HG02642 (cell line): ENCODE results near the gene LYRM9.
"Not testable (repeated sequence)": the region's sequence is repeated elsewhere in the genome, so short reads cannot be mapped to it uniquely, and the experiment has no call there.

Experiments
- ATAC-seq: cut with Tn5 transposase; IDR thresholded peaks from one replicate; pipeline ENCODE4 v1.9.1; 2021; ENCODE audit warnings: mild to moderate bottlenecking; ENCODE audit not compliant: unreplicated experiment, poor library complexity

Gene LYRM9

GRCh38 chr17:27907976-27908558, 14.9 kb upstream of the LYRM9 start:
- no peak for ATAC-seq

GRCh38 chr17:27906623-27907022, 13.5 kb upstream of the LYRM9 start:
- ATAC-seq, result no peak

- no peak for ATAC-seq
Observed at GRCh38 chr17:27906226-27906580, 13.0 kb upstream of the LYRM9 start.

GRCh38 chr17:27905447-27906225, 12.5 kb upstream of the LYRM9 start:
- ATAC-seq, result no peak

DNA sequence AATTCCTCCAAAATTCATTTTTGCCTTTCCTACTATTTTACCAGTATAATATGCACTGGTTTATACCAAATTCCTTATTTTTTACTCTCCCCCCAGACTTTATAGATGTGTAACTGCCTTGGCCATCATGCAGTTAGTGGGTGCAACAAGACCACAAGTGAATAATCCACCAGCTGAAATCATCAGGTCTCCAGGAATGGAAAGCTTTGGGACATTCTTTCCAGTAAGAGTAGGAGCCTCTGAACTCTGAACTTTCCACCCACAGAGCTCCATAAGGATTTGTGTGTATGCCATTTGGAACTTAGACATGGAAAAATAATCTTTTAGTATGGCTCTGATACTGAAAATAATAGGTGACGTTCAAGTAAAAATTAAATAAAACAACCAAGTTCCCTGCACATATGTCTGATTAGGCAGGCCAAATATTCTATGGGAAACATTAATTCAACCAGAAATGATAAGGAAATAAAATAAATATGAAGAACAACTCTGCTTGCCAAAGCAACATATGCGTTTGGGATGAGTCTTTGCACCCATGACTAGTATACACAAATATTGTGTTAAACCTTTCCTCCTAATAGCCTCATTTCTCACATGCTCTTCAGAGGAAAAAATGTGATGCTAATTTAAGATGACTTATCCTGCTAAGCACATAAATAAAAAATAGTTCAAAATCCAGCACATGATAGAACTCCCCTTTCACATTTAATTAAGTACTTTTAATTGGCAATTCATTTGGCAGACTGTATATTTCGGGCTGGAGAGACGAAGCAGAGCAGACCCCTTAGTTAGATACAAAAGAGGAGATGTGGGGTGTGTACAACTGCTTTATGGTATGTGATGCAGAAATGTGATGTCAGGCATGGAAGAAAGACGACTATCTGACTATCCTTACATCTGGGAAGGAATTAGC, 11.6 kb upstream of the LYRM9 start:
- no peak for ATAC-seq

DNA sequence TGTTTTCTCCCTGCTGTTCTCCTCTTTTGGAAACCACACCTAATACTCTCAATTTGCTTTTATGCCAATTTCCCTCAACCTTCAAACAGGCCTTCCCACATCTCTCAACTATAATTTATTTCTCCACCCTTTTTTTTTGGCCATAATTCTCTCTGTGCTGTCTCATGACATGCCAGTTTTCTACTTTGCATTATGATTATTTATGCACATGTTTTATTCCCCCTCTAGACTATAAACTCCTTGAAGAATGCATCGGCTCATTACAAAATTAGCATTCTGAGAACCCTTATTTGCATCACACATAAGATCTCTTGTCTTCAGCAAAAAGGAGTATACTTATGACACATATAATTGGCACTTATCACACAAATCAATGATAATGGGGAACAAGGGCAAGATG, 10.9 kb upstream of the LYRM9 start:
- no peak for ATAC-seq

- no peak for ATAC-seq
Observed at GRCh38 chr17:27899525-27899924, 6.4 kb upstream of the LYRM9 start.

DNA sequence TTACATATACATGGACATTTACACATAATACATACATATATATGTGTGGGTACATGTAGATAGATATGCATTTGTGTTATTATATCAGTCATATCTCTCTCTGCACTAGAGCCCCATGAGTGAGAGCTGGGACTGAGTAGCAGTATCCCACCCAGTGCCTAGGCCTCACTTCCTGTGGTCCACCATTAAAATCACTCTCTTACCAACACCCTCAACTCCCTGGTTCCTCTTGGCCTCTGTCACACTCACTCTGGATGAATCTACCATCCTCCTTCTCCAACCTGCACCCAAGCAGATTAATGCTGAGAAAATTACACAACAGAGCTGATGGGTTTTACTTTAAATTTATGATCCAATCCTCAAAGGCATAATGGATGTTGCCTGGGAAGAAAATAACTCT, 4.9 kb upstream of the LYRM9 start:
- ATAC-seq, result no peak

- no peak for ATAC-seq
Observed at GRCh38 chr17:27896701-27897100, 3.5 kb upstream of the LYRM9 start.

DNA sequence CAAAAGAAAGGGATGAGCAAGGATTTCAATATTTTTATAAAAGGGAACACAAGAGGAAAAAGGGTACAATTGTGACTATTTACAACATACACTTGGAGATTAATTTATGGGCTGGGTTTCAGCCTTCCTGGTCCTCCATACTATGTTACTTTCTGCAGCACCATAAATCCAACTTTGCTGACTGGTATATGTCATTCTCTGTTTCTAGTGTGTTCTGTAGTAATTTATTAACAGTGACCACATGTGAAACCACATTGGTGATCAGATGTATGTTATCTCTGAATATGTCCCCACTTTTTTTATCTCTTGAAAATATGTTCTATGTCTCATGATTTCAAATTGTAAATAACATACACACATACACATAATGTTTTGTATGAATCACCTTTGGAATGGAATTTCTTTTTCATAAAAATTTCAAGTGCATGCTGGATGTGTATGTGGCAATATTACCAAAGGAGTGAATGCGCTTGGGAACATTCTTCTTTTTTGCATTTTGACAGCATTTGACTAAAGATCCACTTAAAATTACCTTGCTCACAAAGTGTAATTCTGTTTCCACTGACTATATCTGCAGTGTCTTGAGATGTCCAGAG, 2.9 kb upstream of the LYRM9 start:
- no peak for ATAC-seq

DNA sequence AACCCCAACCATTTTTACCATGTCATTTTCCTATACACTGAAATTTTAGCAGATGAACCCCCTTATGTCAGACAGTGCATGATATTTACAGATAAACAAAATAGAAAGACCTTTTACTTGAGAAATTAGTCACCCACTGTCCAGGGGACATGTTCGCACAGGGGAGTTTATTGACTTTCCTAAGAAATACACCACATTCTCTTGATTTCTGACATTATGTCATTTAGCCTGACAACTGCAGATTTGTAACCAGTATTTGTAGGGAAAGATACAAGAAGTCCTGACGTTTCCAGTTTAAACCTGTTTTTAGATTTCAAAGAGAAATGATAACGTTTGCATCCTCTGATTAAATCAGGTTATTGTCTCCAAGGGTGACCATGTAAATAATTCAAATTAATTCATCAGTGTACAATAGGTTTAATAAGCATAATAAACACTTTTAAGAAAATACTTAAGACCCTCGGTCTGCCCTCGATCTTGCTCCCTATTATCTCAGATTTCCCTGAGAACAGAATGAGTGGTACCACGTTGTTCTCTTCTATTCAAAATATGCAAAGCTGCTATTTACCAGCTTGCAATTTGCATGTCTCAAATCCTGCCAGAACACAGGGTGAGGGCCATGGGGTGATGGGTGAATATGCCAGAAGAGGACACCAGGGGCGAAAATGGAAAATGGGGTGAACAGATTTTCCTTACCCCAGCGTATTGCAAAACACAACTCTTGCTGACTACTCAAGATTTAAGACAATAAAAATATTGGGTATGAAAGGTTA, 2.1 kb upstream of the LYRM9 start:
- no peak for ATAC-seq

DNA sequence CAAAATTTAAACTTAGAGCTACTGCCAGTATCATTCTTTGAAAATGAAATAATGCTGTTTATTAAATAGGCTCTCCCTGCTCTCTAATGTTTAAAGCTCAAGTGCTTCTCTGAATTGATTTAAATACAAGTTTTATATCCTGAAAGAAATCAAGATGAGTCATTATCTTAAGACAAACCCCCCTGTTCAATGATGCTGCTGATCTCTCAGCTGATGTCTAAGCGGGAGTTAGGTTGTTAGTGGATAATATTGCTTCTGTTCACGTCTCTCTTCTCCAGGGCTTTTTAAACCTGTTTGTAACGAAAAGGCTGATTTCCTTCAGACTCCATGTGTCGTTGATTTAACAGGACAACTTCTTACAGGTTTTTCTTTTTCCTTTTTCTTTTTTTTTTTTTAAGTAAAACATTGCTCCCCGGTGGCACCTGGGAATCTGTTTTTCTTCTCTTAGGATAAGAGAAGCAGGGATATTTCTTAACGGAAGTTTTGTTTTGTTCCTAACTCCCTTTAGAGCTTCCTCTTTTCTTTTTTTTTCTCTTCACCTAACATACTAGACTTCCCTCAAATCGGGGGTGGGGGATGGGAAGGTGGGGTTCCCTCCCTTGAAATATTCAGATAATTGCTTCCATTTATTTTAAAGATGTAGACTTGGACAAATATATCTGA, 807 bp upstream of the LYRM9 start:
- no peak for ATAC-seq

- no peak for ATAC-seq
Observed at GRCh38 chr17:27892542-27892865, 661 bp downstream of the LYRM9 start.

- no peak for ATAC-seq
Observed at GRCh38 chr17:27891841-27892240, 1.3 kb downstream of the LYRM9 start.

DNA sequence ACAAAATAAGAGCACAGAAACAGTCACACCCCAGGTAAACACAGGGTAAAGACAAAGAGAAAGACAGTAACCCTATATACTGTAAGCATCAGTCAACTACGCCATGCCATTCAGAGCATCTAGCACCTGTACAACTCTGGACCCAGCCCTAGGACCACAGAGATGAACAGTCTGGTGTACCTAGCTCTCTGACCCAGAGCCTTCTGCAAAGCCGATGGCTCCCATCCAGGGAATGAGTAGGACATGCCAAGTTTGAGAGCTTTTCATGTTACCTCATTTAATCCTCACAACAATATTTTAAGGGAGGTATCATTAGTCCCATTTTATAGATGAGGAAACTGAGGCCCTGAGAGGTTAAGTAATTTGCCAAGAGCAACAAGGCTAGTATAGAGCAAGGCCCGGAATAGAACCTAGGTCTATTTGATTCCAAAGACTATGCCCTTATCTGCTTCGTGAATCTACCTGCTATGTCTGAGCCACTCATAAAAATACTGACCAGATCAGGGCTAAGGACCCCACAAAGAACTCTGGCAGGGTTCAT, 3.4 kb downstream of the LYRM9 start:
- ATAC-seq, result no peak

- no peak for ATAC-seq
Observed at GRCh38 chr17:27888945-27889344, 4.2 kb downstream of the LYRM9 start.

DNA sequence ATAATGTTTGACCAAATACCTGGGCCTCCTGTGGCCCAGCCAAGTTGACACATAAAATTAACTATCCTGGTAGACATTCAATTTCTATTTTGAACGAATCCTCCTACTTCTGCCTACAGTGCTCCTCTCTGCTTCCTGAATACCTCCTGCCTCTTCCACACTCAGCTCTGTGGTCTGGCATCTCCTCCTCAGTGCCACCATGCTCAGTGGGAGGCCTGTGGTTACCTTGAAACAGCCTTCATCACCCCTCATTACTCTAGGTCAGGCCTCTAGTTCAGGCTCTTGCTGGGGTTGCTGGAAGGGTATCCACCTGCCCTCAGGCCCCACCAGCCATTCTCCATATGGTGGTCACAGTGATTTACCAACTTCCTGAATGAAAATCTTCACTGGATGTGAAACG, 5.1 kb downstream of the LYRM9 start:
- no peak for ATAC-seq

GRCh38 chr17:27886348-27886906, 6.7 kb downstream of the LYRM9 start:
- not testable (repeated sequence) for ATAC-seq

DNA sequence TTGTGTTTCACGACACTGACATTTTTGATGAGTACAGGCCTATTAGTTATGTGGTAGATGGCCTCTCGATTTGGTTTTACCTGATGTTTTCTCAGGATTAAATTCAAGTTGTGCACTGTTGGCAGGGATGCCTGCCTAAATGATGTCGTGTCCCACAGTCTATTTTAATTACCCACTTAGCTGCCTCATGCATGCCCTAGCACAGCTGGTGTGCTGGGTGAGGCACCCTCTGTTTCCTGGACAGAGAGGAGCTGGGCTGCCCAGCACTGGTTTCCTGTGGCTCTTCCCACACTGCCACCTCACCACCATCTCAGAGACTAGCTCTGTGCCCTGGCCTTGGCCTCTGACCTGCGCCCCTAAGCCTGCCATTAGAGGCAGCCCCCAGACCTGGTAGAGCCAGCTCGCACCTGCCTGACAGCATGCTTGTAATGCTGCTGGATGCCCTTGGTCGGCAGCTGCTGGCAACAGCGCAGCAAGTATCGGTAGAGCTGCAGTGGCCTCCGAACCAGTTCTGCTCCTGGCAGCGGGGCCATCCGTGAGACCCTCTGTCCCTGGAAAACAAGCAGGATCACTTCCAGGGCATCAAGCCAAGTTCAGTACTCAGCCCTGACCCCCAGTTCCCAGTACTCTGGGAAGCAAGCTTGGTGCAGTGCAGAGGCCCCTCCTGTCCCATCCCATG, 10.9 kb downstream of the LYRM9 start:
- ATAC-seq, result no peak
